ENCODE results near the gene NIT1.

NIT1 gene

DNA sequence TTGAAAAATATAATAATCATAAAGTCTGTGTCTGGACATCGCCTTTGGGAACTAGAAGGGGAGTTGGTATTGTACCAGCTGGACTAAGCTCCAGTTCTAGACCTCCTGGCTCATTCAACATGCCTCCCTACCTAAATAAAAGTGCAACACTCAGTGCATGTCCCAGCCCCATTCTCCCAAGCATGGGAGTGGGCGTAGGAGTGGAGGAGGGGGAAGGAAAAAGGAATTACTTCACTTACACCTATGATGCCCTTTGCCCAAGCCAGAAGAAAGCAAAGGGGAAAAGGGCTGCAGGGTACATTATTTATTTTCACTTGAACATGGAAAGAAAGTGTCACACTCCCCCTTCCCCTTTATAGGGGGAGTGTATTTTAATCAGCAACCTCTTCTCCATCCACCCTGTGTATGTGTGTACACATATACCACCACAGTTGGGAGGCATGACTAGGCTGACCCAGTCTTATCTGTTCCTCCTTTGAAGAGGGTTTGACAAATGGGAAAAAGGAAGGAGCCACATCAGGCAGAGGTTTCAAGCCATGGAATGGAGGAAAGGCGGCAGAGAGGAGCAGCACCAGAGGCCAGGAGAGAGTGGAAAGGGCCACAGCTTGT, 3.2 kb downstream of the NIT1 start:
- TF ChIP-seq TAF1 (IDR thresholded peaks at IDR 0.05; ENCODE audit: borderline replicate concordance, low read depth, low read length), result no peak
- no peak for TF ChIP-seq POLR2AphosphoS5 (IDR thresholded peaks at IDR 0.05; ENCODE audit: low read depth, low read length)
- TF ChIP-seq POLR2A (IDR thresholded peaks at IDR 0.05; ENCODE audit: low read depth, low read length), result no peak
- DNase-seq (ENCODE audit: insufficient read length) (no peak), FAIRE-seq (no peak)

DNA sequence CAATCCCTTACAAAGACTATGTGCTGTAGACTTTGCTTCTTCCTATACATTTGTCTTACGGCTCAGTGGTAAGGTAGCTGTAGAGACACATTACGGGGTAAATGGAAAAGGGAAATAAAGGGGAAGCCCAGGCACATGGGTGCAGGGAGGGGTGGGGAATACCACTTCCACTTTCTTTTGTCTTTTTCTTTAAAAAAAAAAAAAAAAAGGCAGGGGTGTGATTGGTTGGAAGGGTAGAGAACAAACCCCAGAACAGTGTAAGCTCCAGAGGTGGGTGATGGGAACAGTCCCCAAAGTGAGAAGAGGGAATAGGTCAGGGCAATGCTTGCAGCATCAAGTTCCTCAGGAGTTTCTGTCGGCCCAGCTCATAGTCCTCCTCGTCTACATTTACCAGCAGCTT, 3.9 kb downstream of the NIT1 start:
- FAIRE-seq, result no peak
- DNase-seq (ENCODE audit: insufficient read length), result no peak
- TF ChIP-seq POLR2AphosphoS5 (IDR thresholded peaks at IDR 0.05; ENCODE audit: low read depth, low read length), result no peak
- TF ChIP-seq TAF1 (IDR thresholded peaks at IDR 0.05; ENCODE audit: borderline replicate concordance, low read depth, low read length), result no peak
- TF ChIP-seq POLR2A (IDR thresholded peaks at IDR 0.05; ENCODE audit: low read depth, low read length), result no peak

DNA sequence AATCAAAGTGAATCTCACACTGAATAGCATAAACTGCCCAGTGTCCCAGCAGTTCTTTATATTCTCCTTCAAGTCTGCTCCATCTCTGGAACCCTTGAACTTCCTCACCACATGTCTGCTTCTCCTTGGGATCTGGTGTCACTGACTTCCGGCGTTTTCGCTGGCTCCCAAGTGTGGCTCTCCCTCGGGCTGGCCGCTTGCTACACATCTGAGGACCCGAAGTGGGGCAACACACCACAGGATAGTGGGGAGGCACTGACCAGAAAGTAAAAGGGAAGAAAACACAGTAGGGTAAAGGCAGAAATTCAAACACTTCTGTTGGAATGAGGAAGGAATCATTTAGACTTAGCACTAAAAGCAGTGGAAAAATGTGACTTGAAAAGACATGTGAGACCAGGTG, 5.1 kb downstream of the NIT1 start:
- no peak for TF ChIP-seq POLR2A (IDR thresholded peaks at IDR 0.05; ENCODE audit: low read depth, low read length)
- no peak for TF ChIP-seq TAF1 (IDR thresholded peaks at IDR 0.05; ENCODE audit: borderline replicate concordance, low read depth, low read length)
- no peak for TF ChIP-seq POLR2AphosphoS5 (IDR thresholded peaks at IDR 0.05; ENCODE audit: low read depth, low read length)
- FAIRE-seq (no peak), DNase-seq (ENCODE audit: insufficient read length) (no peak)

DNA sequence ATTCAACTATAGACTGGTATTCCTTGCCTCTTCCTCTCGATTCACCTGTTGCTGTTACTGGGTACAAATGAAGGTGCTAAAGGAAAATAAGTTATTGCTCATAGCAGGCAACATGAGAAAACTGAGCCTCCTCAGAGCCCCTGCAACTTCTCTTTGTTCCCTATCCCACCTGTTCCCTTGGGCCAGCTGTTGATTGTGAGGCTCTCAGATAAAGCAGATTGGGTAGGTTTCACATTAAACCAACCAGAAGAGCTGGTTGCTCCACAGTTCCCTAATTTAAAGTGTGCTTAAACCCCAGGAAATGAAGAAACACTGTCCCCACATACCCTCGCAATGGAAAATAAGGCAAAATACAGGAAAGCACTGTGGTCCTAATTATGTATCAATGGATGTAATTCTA, 9.7 kb downstream of the NIT1 start:
- DNase-seq (ENCODE audit: insufficient read length), result no peak

DNA sequence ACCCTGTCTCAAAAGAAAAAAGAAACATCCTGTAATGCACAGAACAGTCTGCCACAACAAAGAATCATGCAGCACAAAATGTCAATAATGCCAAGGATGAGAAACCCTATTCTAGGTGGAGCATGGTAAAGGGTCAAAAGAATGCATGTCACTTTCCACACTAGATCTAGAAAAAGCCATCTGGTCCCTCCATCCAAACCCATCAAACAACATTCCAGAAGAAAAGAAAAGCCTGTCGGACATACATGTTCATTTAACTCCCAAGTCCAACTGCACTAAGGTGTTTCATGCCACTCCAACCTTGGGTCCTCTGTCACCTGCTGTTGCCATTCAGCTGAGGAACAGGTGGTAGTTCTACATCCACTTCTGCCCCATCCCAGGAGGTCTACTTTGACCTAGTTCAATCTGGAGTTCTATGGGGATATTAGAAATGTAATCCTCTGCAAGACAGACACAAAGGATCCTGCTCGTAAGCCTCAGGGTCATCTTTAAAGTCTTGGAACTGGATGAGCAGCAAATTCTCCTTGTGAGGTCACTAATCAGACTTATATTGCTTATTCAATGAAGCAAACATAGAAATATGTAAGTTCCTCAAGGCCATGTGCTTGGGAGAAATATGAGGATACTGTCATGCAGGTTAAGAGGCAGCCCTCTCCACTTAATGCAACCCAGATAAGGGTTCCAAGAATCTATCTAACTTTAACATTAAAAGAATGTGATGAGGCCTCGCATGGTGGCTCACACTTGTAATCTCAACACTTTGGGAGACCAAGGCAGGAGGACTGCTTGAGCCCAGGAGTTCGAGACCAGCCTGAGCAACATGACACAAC, 10.9 kb downstream of the NIT1 start:
- TF ChIP-seq TAF1 (IDR thresholded peaks at IDR 0.05; ENCODE audit: borderline replicate concordance, low read depth, low read length), result no peak
- TF ChIP-seq POLR2AphosphoS5 (IDR thresholded peaks at IDR 0.05; ENCODE audit: low read depth, low read length), result no peak
- TF ChIP-seq POLR2A (IDR thresholded peaks at IDR 0.05; ENCODE audit: low read depth, low read length), result no peak
- FAIRE-seq (no peak), DNase-seq (ENCODE audit: insufficient read length) (no peak)

More for the DNA sequence above, 9.7 kb downstream of the NIT1 start:
- TF ChIP-seq POLR2AphosphoS5 (IDR thresholded peaks at IDR 0.05; ENCODE audit: low read depth, low read length) (no peak), TAF1 (IDR thresholded peaks at IDR 0.05; ENCODE audit: borderline replicate concordance, low read depth, low read length) (no peak), POLR2A (IDR thresholded peaks at IDR 0.05; ENCODE audit: low read depth, low read length) (no peak)
- FAIRE-seq, result no peak

DNA sequence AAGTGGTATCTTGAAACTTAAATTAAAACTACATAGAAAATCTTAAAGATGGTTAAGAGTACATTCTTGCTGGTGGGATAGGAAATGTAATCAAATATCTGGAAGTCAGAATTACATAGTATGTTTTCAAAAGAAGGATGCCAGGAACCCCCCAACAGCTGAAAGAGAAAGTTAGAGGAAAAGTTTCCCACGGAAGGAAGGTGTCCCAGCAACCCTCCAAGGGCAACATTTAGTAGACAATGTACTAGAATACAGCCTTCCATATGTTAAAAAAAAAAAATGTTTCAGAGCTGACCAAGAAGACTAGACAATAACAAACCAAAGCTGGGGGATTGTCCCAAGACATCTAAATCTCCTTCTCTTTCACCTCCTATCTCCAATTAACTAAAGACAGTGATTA, 12.4 kb downstream of the NIT1 start:
- no peak for TF ChIP-seq POLR2AphosphoS5 (IDR thresholded peaks at IDR 0.05; ENCODE audit: low read depth, low read length)
- FAIRE-seq, result no peak
- DNase-seq (ENCODE audit: insufficient read length), result no peak

DNA sequence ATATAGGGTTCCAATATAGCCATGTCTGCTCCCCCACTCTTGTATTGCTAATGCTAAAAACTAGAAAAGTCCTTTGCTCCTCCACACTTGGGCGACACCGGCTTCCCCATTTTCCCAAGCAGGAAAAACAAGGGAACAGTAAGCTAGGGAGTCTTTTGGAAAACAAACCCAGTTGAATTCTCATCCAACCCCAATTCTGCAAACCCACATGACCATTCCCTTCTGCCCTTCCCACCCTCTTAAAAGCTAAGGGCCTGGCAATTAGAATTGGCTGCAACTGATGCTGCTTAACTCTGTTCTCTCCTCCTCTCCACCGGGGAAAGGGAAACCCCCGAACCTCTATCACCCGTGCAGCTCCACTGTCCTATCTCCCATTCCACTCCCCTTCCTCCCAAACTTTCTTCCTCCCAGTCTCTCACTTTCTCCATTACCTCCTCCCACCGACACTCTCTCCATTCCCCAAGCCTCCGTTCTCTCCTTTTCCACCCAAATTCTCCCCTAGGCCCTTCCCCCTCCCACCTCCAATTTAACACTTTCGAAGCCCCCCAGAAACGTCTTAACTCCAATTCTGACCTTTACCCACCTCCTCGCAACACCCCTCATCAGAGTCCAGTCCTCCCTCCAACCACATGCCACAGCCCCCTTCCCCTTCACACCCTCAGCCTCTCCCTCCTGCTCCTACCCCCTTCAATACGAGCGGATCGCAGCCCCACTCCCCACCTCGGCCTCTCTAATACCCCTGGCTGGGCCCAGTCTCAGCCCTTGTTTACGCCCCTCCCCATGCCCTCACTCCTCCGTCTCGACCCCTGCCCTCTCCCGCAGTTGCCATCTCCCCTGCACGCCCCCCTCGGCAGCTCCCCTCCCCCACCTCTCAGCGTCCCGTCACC, 13.9 kb downstream of the NIT1 start:
- FAIRE-seq (peak; percentile 30), DNase-seq (ENCODE audit: insufficient read length) (no peak)

DNA sequence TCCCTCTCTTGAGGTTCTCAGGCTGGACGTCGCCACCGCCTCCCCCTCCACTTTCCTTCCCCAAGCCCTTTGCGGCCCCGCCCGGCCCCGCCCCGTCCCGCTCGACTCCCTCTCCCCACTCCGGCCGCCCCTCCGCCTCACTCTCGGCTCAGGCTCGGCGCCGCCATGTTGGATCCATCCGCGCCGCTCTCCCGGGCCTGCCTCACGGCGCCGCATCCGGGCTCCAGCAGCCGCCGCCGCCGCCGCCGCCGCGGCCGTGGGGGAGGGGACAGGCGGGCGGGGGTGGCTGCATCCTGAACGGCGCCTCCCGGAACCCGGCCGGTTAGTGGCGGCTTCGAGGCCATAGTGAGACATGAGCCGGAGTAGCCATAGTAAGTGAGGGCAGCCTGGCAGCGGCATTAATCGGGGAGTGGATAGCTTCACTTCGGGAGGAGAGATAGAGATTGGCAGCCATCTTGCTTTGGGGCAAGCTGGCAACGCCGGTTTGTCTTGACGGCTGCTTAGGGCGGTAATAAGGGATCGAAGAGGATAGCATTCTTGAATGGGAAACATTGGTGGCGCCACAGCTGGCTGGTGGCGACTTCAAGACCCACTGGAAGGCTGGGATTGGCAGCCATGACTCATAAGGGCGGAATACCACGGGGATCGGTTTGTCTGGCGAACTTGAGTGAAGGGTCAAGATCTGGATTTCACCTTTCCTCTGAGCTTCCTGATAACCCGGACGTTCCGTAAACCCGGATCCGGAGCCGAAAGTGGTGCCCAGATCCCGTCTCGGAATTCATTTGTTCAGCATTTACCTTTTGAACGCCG, 14.7 kb downstream of the NIT1 start, which contains the start of gene DEDD:
Gene DEDD (minus strand): TSS at position 258 of the 810 bp plus-strand sequence. CDS start 8,205 bp downstream, outside the sequence.
- no peak; the same call in 1 of the 2 replicates for TF ChIP-seq POLR2A (IDR thresholded peaks at IDR 0.05; ENCODE audit: low read depth, low read length)
- peak; percentile 49; the same call in 1 of the 2 replicates for TF ChIP-seq TAF1 (IDR thresholded peaks at IDR 0.05; ENCODE audit: borderline replicate concordance, low read depth, low read length)
- peak; percentile 38; the same call in 1 of the 2 replicates for TF ChIP-seq POLR2AphosphoS5 (IDR thresholded peaks at IDR 0.05; ENCODE audit: low read depth, low read length)
- FAIRE-seq (peak; percentile 94), DNase-seq (ENCODE audit: insufficient read length) (peak; percentile 88)

More for the DNA sequence above, 13.9 kb downstream of the NIT1 start:
- TF ChIP-seq TAF1 (IDR thresholded peaks at IDR 0.05; ENCODE audit: borderline replicate concordance, low read depth, low read length) (no peak), POLR2AphosphoS5 (IDR thresholded peaks at IDR 0.05; ENCODE audit: low read depth, low read length) (no peak), POLR2A (IDR thresholded peaks at IDR 0.05; ENCODE audit: low read depth, low read length) (no peak)

DNA sequence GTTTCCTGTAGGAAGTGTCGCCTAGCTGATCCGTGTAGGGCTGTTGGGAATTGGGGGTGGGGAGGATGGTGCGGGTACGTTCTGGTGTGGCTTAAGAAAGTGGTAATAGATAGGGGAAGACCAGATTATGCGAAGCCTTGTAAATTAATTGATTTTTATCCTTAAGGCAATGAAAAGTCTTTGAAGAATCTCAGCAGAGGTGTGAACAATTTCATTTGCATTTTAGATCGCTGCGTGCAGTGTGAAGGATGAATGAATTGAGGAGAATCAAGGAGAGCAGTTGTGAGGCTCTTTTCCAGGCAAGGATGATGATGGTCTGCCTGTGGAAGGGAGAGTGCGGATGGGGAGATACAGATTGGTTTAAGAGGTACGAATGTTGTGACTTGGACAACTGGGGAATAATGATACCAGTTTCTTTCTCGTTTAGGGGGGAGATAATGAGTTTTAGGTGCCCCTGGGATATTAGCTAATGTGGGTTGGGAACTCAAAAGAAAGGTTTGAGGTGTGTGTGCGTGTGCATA, 15.4 kb downstream of the NIT1 start:
- FAIRE-seq (no peak), DNase-seq (ENCODE audit: insufficient read length) (no peak)
- TF ChIP-seq POLR2AphosphoS5 (IDR thresholded peaks at IDR 0.05; ENCODE audit: low read depth, low read length), result no peak
- no peak for TF ChIP-seq TAF1 (IDR thresholded peaks at IDR 0.05; ENCODE audit: borderline replicate concordance, low read depth, low read length)
- no peak for TF ChIP-seq POLR2A (IDR thresholded peaks at IDR 0.05; ENCODE audit: low read depth, low read length)

DNA sequence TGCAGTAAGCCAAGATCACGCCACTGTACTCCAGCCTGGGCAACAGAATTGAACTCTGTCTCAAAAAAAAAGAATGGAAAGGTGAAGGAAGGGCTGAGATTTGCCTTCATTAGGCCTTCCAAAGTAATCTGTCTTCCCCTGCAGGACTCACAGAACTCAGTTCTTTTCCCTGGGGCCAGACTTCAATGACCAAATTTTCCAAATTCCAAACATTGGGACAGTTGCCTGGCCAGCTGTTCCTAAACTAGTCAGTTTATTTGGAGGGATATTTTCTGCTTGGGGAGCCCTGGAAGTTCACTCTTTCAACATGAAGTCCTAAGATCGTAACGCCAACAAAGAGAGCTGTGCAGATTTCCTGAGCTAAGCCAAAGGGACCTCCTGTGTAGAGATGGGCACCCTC, 20.0 kb downstream of the NIT1 start:
- no peak for FAIRE-seq
- DNase-seq (ENCODE audit: insufficient read length), result no peak
- no peak for TF ChIP-seq TAF1 (IDR thresholded peaks at IDR 0.05; ENCODE audit: borderline replicate concordance, low read depth, low read length)
- TF ChIP-seq POLR2AphosphoS5 (IDR thresholded peaks at IDR 0.05; ENCODE audit: low read depth, low read length), result no peak
- TF ChIP-seq POLR2A (IDR thresholded peaks at IDR 0.05; ENCODE audit: low read depth, low read length), result no peak
